ENCODE results near the gene SNX4. TPM values are rescaled to one million over a fixed set of nuclear protein-coding genes. Genes with fewer than 3 reads are reported as not detected.
A peak's percentile ranks its signal among the peaks of the same experiment; 100 is the strongest.
"Not testable (repeated sequence)": the region's sequence is repeated elsewhere in the genome, so short reads cannot be mapped to it uniquely, and the experiment has no call there.

SNX4 gene
- polyA plus RNA-seq (2014; cell fraction: cytosol; rRNA removed): 64.8 and 70.5 TPM in 2 replicates
- polyA plus RNA-seq (2014; cell fraction: nucleus; rRNA removed): 31.2 and 45.9 TPM in 2 replicates

DNA sequence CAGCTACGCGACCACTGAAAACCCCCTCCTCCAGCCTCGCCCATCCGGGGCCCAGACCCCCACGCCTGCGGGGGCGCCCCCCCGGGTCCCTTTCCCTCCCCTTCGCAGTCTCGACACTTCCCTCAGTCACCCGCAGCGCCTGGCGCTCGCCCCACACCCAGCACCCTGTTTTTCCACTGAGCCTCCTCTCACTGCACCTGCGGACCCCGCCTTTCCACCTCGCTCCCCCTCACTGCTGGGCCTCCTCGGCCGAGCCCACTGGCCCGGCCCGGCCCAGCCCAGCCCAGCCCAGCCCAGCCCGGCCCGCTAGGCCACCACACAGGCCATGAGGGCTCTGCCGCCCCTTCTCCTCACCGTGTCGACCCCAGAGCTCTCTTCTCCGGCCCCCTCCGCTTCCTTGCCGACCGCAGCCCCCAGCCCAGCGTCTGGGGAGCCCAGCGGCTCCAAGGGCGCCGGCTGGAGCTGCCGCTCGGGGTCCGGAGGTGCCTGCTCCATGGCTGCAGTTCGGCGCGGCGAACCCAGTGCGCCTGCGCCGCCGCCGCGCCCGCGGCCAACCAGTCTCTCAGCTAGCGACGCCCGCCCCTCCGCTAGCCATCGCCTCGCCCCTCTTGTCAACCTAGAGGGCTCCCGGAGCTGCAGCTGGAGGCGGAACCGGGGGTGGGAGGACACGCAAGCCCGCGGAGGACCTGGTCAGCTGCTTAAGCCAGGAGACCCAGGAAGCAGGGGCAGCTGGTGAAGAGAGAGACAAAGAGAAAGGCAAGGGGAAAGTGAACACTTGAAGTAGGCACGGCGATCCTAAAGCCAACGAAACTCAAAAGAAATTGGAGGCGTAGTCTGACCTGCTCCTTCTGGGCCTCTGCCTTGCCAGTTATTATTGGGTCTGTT lies at the start of gene SNX4:
Gene SNX4 (minus strand): TSS at position 525 of the 885 bp plus-strand sequence. CDS start 30 bp downstream, at position 495.
- peak; percentile 91 for DNase-seq (ENCODE audit: low spot score)

DNA sequence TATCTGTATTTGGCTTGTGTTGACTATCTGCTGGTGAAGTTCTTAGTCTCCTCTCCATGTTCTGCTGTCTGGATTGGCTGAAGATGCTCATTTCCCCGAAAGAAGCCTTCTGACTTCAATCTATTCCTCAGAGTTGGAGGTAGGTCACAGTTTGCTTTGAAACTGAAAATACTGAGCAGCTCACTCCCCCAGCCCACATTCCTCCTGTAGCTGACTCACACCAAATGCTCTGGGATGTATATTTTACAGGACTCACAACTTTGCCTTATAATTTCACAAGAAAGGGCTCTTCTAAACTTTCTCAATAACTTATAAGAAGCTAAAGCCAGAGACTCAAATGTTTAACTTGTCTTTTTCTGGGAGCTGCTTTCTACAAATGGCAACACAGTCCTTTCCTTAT lies 36.3 kb upstream of the SNX4 start:
- no peak for DNase-seq (ENCODE audit: low spot score)

DNA sequence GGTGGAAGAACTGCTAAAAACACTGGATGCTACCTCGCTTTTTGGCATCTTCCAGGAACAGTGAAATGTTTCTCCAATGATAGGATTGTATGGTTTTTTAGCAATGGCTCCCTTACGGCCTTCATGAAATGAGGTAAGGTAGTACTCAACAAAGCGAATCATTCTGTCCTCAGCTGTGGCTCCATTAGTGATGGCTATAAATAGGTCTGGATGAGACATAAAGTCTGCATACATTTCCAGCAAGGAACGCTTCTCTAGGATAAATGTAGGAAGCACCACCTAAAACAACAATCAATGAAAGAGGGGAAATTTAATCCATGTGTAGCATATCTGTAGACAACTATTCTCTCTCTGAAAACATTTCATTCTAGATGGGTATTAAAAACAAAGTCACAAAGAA lies 32.4 kb upstream of the SNX4 start:
- no peak for DNase-seq (ENCODE audit: low spot score)

DNA sequence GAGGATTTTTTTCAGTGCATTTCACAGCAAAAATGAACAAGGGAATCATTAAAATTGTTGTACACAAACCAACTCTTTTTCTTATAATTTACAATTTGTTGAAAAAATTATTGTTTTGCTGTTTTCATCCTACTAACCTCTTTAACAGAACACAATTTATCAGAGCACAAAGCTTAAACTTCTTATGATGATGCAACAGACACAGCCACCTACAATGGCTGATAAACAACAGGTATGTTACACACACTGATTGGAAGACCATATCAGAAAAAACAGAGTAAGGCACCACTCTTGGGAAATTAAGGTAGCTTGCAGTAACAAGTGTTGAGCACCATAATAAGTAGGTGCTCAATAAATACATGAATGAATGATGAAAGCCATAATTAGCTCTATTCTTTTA lies 8.9 kb upstream of the SNX4 start:
- no peak for DNase-seq (ENCODE audit: low spot score)

DNA sequence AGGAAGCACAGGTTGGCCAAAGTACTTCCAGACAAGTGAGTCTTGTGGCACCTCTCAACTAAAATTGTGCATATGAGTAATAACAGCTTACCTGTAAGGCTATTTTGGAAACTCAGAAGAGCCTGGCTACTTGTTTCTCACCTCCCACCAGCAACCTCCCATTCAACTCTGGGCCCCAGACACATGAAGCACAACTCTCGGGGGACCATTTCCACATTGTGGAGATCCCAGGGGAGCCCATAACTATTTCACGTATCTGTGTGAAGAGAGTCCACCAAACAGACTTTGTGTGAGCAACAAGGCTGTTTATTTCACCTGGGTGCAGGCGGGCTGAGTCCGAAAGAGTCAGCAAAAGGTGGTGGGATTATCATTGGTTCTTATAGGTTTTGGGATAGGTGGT lies 5.2 kb upstream of the SNX4 start:
- DNase-seq (ENCODE audit: low spot score): no peak

DNA sequence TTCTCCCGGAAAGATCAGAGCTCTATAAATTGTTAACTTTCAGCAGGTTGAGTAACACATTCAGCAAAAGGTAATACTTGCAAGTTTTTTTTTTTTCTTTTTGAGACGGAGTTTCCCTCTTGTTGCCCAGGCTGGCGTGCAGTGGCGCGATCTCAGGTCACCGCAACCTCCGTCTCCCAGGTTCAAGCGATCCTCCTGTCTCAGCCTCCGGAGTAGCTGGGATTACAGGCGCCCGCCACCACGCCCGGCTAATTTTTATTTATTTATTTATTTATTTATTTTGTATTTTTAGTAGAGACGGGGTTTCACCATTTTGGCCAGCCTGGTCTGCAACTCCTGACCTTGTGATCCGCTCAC lies 539 bp upstream of the SNX4 start:
- DNase-seq (ENCODE audit: low spot score): not testable (repeated sequence)

DNA sequence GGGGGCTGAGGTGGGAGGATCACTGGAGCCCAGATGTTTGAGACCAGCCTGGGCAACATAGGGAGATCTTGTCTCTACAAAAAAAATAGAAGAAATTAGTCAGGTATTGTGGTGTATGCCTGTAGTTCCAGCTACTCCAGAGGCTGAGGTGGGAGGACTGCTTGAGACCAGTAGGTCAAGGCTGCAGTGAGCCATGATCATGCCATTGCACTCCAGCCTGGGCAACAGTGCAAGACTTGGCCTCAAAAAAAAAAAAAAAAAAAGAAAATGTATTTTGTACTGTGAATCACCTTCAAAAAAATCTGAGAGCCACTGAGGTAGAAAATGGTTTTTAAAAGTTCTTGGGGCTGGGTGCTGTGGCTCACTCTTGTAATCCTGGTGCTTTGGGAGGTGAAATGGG lies 4.6 kb downstream of the SNX4 start:
- no peak for DNase-seq (ENCODE audit: low spot score)

DNA sequence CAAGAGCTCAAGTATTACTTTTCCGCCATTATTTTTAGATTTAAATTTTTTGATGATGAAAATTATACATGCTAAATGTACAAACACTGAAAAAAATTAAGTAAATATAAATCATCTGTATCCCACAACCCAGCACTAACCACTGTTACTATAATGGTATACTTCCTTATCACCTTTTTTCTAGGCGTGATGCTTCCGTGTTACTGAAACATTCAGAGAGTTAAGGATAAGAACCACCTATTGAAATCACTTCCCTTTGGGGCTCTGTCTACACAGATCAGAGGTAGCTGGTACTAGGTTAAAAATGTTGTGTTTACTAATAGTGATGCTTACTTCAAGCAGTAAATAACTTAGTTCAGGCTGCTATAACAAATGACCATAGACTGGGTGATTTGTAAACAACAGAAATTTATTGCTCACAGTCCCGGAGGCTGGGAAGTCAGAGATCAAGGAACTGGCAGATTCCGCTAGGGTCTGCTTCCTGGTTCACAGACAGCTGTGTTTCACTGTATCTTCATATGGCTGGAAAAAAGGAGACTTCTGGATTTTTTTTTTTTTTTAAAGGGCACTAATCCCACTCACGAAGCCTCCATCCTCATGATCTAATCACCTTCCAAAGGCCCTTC lies 6.4 kb downstream of the SNX4 start:
- no peak for DNase-seq (ENCODE audit: low spot score)

DNA sequence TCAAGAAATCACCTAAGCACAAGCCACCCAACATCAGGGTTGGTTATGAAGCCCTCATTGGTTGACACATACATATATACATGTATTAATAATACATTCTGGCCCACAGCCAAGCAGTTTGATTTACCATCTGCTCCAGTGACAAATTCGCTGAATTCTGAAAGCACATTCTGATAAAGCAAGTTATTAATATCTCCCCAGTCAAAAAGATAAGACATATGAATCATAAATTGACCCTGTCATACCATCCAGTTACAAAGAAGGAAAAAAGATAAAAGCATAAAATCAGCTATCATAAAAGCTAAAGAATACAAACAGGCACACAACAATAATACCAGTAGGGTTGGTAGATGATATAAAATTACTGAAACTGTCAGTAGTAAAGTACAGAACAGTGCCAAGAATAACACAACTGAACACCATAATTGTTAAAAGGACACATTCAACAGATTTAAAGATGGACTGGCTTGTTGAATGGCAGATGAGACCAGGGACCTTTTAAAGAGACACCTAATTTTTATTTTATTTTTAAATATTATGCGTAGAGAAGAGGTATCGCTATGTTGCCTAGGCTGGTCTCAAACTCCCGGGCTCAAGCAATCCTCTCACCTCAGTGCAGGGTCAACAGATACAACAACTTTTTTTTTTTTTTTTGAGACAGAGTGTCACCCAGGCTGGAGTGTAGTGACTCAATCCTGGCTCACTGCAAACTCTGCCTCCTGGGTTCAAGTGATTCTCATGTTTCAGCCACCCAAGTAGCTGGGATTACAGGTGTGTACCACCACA lies 7.7 kb downstream of the SNX4 start:
- no peak for DNase-seq (ENCODE audit: low spot score)

DNA sequence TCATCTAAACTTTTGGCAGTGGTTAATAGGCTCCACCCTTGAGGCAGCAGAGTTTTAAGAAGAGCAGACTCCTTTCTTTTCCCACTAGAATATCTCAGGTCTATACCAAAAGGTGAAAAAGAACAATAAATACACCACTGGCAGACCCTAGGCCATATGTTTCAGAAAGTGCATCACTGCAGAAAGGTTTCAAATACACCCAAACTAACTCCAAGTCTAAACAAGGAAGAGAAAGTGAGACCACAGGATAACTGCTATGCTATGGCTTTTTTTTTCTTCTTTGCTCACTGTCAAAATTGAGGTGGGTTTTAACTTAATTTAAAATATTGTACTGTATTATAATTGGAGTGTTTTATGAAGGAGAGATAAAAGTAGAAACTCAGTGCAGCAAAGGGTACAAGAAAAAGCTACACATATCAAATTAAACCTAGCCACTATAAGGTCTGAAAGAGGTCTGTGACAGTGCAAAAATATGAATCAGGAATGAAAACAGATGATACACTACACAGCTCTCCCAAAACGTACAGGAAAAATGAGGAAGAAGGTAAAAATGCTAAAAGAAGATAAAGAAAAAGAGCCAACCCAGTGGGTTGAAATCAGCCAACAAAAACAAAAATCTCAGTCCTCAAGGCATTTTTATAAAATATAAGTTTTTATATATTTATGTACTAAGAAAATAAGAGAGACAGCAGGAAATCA lies 8.4 kb downstream of the SNX4 start:
- DNase-seq (ENCODE audit: low spot score): no peak

DNA sequence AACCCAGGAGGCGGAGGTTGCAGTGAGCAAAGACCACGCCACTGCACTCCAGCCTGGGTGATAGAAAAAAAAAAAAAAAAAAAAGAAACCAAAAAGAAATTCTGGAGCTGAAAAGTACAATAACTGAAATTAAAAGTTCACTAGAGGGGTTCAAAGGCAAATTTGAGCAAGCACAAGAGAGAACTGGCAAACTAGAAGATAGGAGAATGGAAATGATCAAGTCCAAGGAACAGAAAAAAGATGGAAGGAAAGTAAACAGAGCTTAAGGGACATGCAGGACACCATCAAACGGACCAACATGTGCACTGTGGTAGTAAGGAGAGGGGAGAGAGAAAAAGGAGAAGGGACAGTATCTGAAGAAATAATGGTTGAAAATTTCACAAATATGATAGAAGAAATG lies 12.9 kb downstream of the SNX4 start:
- DNase-seq (ENCODE audit: low spot score): no peak

DNA sequence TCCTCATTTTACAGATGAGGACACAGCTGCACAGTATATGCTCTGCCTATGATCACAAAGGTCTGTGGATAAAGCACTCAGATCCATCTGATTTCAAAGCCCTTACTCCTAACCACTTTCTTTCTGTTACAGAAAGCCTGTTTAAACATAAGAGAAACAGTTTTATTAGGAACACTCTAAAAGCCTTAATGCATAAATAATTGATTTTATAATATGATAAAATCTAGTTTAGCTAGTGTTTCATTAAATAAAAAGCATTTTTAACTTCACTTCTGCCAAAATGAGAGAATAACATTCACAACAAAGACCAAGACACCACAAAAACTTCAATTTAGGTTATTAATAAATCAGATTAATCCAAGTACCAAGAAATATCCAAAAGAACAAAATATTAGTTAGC lies 21.4 kb downstream of the SNX4 start:
- DNase-seq (ENCODE audit: low spot score): no peak

DNA sequence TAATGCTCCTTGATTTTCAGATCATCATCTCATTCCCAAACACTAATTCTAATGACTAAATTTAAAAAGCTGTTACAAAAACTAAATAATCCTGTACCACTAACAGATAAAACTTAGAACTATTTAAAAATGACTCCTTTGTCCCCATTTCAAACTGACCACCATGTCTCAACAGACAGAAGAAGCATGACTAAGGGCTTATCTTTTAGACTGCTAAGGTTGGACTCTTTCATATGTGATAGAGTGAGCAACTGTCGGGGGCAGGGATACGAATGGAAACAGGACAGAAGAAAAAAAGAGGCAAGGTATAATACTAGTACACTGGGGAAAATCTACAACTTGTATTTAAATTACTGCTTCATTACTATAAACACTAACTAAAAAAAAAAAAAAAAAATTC lies 23.3 kb downstream of the SNX4 start:
- no peak for DNase-seq (ENCODE audit: low spot score)

DNA sequence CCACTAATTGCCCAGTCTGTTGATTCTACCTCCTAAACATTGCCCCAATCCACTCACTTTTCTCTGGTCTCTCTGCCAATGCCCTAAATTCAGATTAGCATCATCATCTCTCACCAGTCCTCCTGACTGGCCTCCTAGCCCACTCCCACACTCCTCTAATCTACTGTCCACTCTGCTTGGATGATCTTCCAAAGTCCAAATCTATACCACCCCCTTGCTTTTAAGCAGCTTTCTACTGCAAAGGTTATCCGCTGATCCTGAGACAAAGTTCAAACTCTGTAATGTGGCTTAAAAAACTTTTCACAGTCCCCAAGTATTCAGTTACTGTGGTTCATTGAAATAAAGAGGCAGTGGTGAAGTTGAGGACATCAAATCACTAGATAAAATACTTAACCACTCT lies 37.6 kb downstream of the SNX4 start:
- no peak for DNase-seq (ENCODE audit: low spot score)

DNA sequence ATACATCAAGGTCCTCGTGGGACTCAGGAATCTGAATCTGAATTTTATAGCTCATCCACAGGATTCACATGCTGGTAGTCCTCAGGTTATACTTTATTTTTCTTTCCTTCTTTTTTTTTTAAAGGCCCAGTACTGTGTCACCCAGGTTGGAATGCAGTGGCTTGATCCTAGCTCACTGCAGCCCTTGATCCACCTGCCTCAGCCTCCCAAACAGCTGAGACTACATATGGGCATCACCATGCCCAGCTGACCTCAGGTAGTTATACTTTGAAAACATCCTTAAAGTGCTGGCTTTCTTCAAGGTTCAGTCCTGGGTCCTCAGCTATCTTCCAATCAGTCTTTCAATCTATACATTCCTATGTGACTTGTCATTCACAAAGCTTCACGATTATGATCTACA lies 38.2 kb downstream of the SNX4 start:
- no peak for DNase-seq (ENCODE audit: low spot score)

DNA sequence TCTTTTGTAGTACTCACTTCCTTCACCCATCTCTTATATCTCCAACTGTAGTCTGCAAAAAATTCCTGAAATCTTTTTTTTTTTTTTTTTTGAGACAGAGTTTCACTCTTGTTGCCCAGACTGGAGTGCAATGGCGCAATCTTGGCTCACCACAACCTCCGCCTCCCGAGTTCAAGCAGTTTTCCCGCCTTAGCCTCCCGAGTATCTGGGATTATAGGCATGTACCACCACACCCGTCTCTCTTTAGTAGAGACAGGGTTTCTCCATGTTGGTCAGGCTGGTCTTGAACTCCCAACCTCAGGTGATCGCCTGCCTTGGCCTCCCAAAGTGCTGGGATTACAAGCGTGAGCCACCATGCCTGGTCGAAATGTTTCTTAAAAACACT lies 38.6 kb downstream of the SNX4 start:
- not testable (repeated sequence) for DNase-seq (ENCODE audit: low spot score)

DNA sequence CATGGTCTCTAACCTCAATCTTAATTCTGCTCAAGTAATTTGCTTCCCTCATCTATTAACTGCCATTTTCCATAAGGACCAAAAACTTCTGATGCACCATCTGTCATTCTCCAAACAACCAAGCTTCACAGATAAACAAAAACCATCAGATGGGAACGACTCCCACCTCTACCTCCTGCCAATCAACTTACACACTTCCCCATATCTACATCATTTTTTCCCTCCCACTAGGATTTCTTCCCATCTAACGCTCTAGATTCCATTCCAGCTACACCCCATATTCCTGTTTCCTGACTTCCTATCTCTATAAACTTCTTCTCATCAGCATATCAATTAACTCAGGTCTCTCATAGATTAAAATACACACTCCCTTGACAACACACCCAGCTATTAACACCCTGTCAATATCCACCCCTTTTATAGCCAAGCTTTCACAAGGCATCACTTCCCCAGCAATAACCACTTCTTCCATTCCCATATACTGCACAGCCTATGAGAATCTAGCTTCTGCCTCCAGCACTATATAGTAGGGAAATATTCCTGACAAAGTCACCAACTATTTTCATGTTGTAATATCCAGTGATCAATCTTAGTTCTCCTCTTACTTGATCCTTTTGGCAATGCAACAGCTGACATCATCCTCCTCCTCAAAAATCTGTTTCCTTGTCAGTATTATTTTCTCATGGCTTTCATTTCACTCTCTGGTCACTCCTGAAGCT lies 39.2 kb downstream of the SNX4 start:
- no peak for DNase-seq (ENCODE audit: low spot score)

DNA sequence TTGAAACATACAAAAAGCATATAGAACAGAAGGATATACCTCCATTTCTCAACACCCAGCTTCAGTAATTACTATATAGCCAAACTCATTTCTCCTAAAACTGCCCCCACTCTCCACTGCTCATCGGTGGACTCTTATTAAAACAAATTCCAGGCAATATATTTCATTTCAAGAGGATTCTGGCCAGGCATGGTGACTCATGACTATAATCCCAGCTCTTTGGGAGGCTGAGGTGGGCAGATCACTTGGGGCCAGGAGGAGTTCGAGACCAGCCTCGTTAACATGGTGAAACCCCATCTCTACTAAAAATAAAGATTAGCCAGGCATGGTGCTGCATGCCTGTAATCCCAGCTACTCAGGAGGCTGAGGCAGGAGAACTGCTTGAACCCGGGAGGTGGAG lies 40.9 kb downstream of the SNX4 start:
- no peak for DNase-seq (ENCODE audit: low spot score)

DNA sequence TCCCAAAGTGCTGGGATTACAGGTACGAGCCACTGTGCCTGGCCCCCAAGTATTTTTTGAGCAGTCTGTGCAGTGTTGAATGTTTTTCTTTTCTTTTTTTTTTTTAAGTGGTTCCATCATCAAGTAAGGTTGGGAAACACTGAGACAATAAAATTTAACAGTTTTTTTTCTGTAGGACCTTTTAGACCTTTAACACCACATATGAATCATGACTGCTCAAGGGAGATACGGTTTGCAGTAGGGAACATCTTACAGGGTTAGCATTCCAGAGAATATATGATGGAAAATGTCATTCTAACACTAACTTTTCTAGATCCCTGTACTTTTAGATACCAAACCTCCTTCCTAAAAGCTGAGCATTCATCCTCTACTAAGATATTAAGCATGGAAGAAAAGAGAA lies 41.7 kb downstream of the SNX4 start:
- DNase-seq (ENCODE audit: low spot score): no peak

DNA sequence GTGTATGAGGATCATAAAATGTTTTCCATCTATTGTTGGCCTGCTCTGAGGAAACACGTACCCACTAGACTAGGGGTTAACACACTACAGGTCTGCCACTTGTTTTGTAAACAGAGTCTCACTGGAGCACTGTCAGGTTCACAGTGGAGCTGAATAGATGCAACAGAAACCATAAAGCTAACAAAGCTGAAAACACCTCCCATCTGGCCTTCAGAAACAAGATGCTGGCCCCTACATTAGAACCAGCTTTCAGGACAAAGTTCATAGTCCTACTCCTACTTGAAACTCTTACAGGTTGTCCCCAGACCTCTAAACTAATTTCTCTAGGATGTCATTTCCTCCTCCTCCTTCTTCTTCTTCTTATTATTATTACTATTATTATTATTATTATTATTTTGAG lies 42.3 kb downstream of the SNX4 start:
- no peak for DNase-seq (ENCODE audit: low spot score)

DNA sequence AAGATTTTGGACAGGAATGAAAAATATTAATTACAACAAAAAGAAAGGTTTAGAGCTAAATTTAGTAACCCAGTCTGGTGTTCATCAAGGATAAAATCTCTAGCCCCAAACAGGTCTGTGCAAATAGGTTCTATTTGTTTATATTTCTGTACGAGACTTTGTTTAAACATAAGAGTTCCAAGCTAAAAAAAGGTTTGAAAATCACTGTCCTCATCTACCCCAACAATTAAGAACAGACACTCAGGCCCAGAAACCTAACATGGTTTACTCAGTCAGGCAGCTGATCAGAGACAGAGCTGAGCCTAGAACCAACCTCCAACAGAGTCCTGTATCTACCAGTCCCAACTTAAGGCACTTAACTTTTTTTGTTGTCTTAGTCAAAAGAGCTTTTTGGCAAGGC lies 49.3 kb downstream of the SNX4 start:
- DNase-seq (ENCODE audit: low spot score): no peak

Data from SK-N-DZ (cell line).